ENCODE measurements around the gene FURIN. TPM values are rescaled to one million over a fixed set of nuclear protein-coding genes. Genes with fewer than 3 reads are reported as not detected.

FURIN gene
- polyA plus RNA-seq, 2 of the 4 experiments (the other 2 are of a cell fraction): 16.8 to 33.3 TPM

GRCh38 chr15:90826886-90827435 is 41.4 kb upstream of the FURIN start:
- CTCF ChIA-PET: interaction anchor here (0.6 to 2.7 kb wide), 4 partner anchors 24 to 617 kb away, joined by 3 to 11 read pairs (median 4); no protein-coding TSS in a partner anchor

GRCh38 chr15:90828111-90828510 is 40.3 kb upstream of the FURIN start:
- ATAC-seq (no peak), FAIRE-seq (no peak), DNase-seq (ENCODE audit: low read depth in 1 of 2, low spot score in 1 of 2) (no peak)
- Histone ChIP-seq H3K4me2 (no peak overlapping the region), H3K4me3 (no peak overlapping the region), H3K9me3 (no peaks in the 10 kb centered on the region), H3K27ac (no peak overlapping the region), H3K4me1 (peaks cover 15% of the 10 kb centered on the region; the same call in 2 of the 3 replicates)
- 59% methylated on average over 7 of the region's 12 CpGs for WGBS (ENCODE audit: missing lambda C conversion rate)
- TF ChIP-seq ATOH8 (CRISPR knock-in tag; IDR thresholded peaks at IDR 0.05; ENCODE audit: low read depth) (no peak), CBX2 (IDR thresholded peaks at IDR 0.05; ENCODE audit: borderline replicate concordance, low read depth) (no peak), RFX5 (IDR thresholded peaks at IDR 0.05) (no peak), FOSB (CRISPR knock-in tag; IDR thresholded peaks at IDR 0.05) (no peak), HOXA7 (CRISPR knock-in tag; IDR thresholded peaks at IDR 0.05) (no peak), MYC (IDR thresholded peaks at IDR 0.05; ENCODE audit: borderline replicate concordance, low read length) (no peak), NFE2L2 (conservative IDR thresholded peaks at IDR 0.05; ENCODE audit: low read length) (no peak), RNF2 (IDR thresholded peaks at IDR 0.05; ENCODE audit: borderline replicate concordance, low read depth) (no peak)
- TF ChIP-seq, protein P1, sequence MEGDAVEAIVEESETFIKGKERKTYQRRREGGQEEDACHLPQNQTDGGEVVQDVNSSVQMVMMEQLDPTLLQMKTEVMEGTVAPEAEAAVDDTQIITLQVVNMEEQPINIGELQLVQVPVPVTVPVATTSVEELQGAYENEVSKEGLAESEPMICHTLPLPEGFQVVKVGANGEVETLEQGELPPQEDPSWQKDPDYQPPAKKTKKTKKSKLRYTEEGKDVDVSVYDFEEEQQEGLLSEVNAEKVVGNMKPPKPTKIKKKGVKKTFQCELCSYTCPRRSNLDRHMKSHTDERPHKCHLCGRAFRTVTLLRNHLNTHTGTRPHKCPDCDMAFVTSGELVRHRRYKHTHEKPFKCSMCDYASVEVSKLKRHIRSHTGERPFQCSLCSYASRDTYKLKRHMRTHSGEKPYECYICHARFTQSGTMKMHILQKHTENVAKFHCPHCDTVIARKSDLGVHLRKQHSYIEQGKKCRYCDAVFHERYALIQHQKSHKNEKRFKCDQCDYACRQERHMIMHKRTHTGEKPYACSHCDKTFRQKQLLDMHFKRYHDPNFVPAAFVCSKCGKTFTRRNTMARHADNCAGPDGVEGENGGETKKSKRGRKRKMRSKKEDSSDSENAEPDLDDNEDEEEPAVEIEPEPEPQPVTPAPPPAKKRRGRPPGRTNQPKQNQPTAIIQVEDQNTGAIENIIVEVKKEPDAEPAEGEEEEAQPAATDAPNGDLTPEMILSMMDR (IDR thresholded peaks at IDR 0.05): no peak
- ChIA-PET CTCF (interaction anchor here (1.1 to 2.7 kb wide), 5 partner anchors 17 to 508 kb away, joined by 3 to 11 read pairs (median 4); no protein-coding TSS in a partner anchor), POLR2A (no interaction called here)

More at GRCh38 chr15:90826886-90827435, 41.4 kb upstream of the FURIN start:
- H3K9me3 ChIP-seq: no peaks in the 10 kb centered on the region
- peaks cover 15% of the 10 kb centered on the region; the same call in 2 of the 3 replicates for H3K4me1 ChIP-seq
- no peak for TF ChIP-seq NFE2L2 (conservative IDR thresholded peaks at IDR 0.05; ENCODE audit: low read length)
- TF ChIP-seq CHD2 (IDR thresholded peaks at IDR 0.05; ENCODE audit: low read length, partially characterized antibody): no peak
- TF ChIP-seq MYC (IDR thresholded peaks at IDR 0.05; ENCODE audit: borderline replicate concordance, low read length): no peak
- TF ChIP-seq POLR2A (IDR thresholded peaks at IDR 0.05; ENCODE audit: low read length): no peak
- TF ChIP-seq HEYL (CRISPR knock-in tag; IDR thresholded peaks at IDR 0.05): no peak
- TF ChIP-seq PBX3 (IDR thresholded peaks at IDR 0.05): no peak
- no peak for TF ChIP-seq TFCP2L1 (CRISPR knock-in tag; IDR thresholded peaks at IDR 0.05)
- no peak for TF ChIP-seq RNF2 (IDR thresholded peaks at IDR 0.05; ENCODE audit: borderline replicate concordance, low read depth)
- no peak for TF ChIP-seq JUN (IDR thresholded peaks at IDR 0.05)
- TF ChIP-seq ESRRA (IDR thresholded peaks at IDR 0.05; ENCODE audit: borderline replicate concordance, low read length): no peak
- TF ChIP-seq, protein P2, sequence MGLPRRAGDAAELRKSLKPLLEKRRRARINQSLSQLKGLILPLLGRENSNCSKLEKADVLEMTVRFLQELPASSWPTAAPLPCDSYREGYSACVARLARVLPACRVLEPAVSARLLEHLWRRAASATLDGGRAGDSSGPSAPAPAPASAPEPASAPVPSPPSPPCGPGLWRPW (IDR thresholded peaks at IDR 0.05): no peak
- H3K4me2 ChIP-seq: no peak overlapping the region
- no peak for ATAC-seq
- POLR2A ChIA-PET: interaction anchor here (0.6 kb wide), 1 partner anchor 581 kb away, joined by 4 read pairs; no protein-coding TSS in a partner anchor
- no peak for DNase-seq (ENCODE audit: low read depth in 1 of 2, low spot score in 1 of 2)
- H3K27ac ChIP-seq: no peak overlapping the region
- 78% methylated on average over 20 of the region's 20 CpGs for WGBS (ENCODE audit: missing lambda C conversion rate)
- FAIRE-seq: no peak
- H3K4me3 ChIP-seq: no peak overlapping the region

GRCh38 chr15:90829126-90829525 is 39.3 kb upstream of the FURIN start:
- H3K9me3 ChIP-seq: no peaks in the 10 kb centered on the region
- POLR2A ChIA-PET: no interaction called here
- no peak for TF ChIP-seq EP300 (IDR thresholded peaks at IDR 0.05)
- TF ChIP-seq MAFK (IDR thresholded peaks at IDR 0.05; ENCODE audit: partially characterized antibody): no peak
- TF ChIP-seq, protein P2 (IDR thresholded peaks at IDR 0.05): no peak
- TF ChIP-seq TFCP2L1 (CRISPR knock-in tag; IDR thresholded peaks at IDR 0.05): no peak
- no peak for TF ChIP-seq MAZ (IDR thresholded peaks at IDR 0.05; ENCODE audit: borderline replicate concordance, low read depth, low read length)
- no peak overlapping the region for H3K4me2 ChIP-seq
- H3K27ac ChIP-seq: no peak overlapping the region
- CTCF ChIA-PET: interaction anchor here (1.1 to 3.0 kb wide), 3 partner anchors 29 to 57 kb away, joined by 3 to 11 read pairs (median 4); no protein-coding TSS in a partner anchor
- DNase-seq (ENCODE audit: low read depth in 1 of 2, low spot score in 1 of 2) (no peak), ATAC-seq (no peak), FAIRE-seq (no peak)
- 72% methylated on average over 6 of the region's 6 CpGs for WGBS (ENCODE audit: missing lambda C conversion rate)
- H3K4me1 ChIP-seq: peaks cover 6% of the 10 kb centered on the region; the same call in 2 of the 3 replicates
- H3K4me3 ChIP-seq: no peak overlapping the region
